Measurements from ENCODE around the gene FOXN1. TPM values are rescaled to one million over a fixed set of nuclear protein-coding genes. Genes with fewer than 3 reads are reported as not detected.
"Not testable (repeated sequence)": the region's sequence is repeated elsewhere in the genome, so short reads cannot be mapped to it uniquely, and the experiment has no call there.

FOXN1 gene
- total RNA-seq, 2 donors from 2014 or later: 0.52 TPM; not detected in 1

DNA sequence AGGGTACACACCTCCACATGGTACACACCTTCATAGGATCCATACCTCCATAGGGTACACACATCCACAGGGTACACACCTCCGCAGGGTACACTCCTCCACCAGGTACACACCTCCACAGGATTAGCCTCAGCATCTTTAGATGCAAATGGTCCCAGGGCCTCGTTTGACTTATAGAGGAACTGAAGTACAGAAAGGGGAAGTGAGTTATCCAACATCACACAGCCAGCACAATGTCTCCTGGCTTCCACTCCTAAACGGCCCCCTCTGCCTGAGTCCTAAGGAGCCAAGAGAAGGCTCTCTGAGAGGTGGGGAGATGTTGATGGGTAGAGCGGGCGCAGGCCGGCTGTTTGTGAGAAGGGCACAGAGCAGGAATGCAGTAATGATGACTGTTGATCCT lies 12.0 kb downstream of the FOXN1 start:
- TF ChIP-seq CTCF (IDR thresholded peaks at IDR 0.05): no peak
- no peak for TF ChIP-seq POLR2A (IDR thresholded peaks at IDR 0.05)
- no peaks in the 10 kb centered on the region for H3K4me1 ChIP-seq
- 40 to 52% methylated on average over 5 to 6 of the region's 6 CpGs for WGBS, 2 donors
- H3K36me3 ChIP-seq (replicated peaks in 1 of 2; ENCODE audit: insufficient read depth in 1 of 2, low read depth in 2 of 2): no peaks in the 10 kb centered on the region
- no peak overlapping the region for H3K27ac ChIP-seq
- intact Hi-C loops (cut with DNase I): no loop called here
- H3K27me3 ChIP-seq: no peaks in the 10 kb centered on the region
- no peak overlapping the region for H3K4me3 ChIP-seq
- DNase-seq (no peak), ATAC-seq (no peak)
- no peaks in the 10 kb centered on the region for H3K9me3 ChIP-seq

DNA sequence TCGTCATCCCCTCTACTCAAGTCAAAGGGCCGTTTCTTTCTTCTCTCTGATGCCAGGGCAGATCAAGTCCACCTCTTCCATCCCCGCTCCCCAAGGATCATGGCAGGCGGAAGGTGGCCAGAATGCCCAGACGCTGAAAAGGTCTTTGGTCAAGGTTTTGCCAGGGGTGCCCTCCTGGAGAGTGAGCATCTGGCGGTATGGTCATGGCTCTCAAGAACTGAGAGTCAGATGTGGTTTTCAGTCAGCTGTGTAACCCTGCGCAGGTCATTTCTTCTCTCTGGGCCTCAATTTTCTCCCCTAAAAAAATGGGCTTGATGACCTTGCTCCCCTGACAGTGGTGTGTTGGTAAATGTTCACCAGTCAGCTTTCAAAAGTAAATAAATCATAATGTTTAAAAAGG lies 12.4 kb downstream of the FOXN1 start:
- TF ChIP-seq POLR2A (IDR thresholded peaks at IDR 0.05) (no peak), CTCF (IDR thresholded peaks at IDR 0.05) (no peak)
- Histone ChIP-seq H3K4me3 (no peak overlapping the region), H3K27ac (no peak overlapping the region), H3K27me3 (no peaks in the 10 kb centered on the region), H3K9me3 (no peaks in the 10 kb centered on the region), H3K4me1 (no peaks in the 10 kb centered on the region), H3K36me3 (replicated peaks in 1 of 2; ENCODE audit: insufficient read depth in 1 of 2, low read depth in 2 of 2) (no peaks in the 10 kb centered on the region)
- 62 to 66% methylated on average over 7 of the region's 7 CpGs for WGBS, 2 donors
- ATAC-seq (no peak), DNase-seq (no peak)
- intact Hi-C loops (cut with DNase I): no loop called here

DNA sequence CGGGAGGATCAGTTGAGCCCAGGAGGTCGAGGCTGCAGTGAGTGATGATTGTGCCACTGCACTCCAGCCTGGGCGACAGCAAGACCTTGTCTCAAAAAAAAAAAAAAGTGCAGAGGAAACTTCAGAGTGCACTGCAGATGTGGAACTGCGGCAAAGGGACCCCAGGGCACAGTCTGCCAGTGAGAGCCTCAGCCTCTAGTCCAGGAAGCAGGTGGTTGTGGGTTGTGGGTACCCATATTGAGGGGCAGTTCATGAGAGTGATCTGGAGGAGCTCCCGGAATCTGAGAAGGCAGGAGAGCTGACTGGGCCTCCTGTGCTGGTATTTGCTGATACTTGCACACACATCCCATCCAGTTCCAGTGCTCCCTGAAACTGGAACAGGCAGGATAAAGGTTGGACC lies 13.1 kb downstream of the FOXN1 start:
- Histone ChIP-seq H3K27ac (no peak overlapping the region), H3K9me3 (no peaks in the 10 kb centered on the region), H3K4me1 (no peaks in the 10 kb centered on the region), H3K36me3 (replicated peaks in 1 of 2; ENCODE audit: insufficient read depth in 1 of 2, low read depth in 2 of 2) (no peaks in the 10 kb centered on the region), H3K4me3 (no peak overlapping the region), H3K27me3 (no peaks in the 10 kb centered on the region)
- intact Hi-C loops (cut with DNase I): no loop called here
- DNase-seq (no peak), ATAC-seq (no peak)
- TF ChIP-seq CTCF (IDR thresholded peaks at IDR 0.05): no peak
- no peak for TF ChIP-seq POLR2A (IDR thresholded peaks at IDR 0.05)
- 60 to 74% methylated on average over 4 to 5 of the region's 5 CpGs for WGBS, 2 donors

DNA sequence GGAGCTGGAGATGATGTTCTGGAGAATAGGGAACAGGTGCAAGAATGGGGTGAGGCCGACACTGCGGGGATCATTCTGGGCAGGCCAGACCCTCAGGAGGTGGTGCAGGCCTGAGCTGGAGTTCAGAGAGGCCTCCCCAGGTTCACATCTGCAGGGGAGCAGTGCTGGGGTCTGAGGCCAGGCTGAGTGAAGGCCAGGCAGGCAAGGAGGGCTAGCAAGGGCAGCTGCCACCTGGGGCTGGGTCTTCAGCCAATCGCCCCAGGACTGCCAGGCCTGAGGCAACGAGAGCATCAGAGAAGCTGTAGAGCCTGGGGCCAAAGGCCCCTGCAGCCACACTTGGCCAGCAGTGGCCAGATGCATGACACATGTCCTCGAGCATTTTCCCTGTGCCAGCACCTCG lies 14.5 kb downstream of the FOXN1 start:
- Histone ChIP-seq H3K9me3 (no peaks in the 10 kb centered on the region), H3K36me3 (replicated peaks in 1 of 2; ENCODE audit: insufficient read depth in 1 of 2, low read depth in 2 of 2) (no peaks in the 10 kb centered on the region), H3K27me3 (no peaks in the 10 kb centered on the region), H3K4me1 (peaks cover 13% of the 10 kb centered on the region), H3K27ac (no peak overlapping the region), H3K4me3 (no peak overlapping the region)
- intact Hi-C loops (cut with DNase I): no loop called here
- TF ChIP-seq CTCF (IDR thresholded peaks at IDR 0.05) (no peak), POLR2A (IDR thresholded peaks at IDR 0.05) (no peak)
- ATAC-seq (no peak), DNase-seq (no peak)
- 50 to 67% methylated on average over 2 to 6 of the region's 6 CpGs for WGBS, 2 donors

DNA sequence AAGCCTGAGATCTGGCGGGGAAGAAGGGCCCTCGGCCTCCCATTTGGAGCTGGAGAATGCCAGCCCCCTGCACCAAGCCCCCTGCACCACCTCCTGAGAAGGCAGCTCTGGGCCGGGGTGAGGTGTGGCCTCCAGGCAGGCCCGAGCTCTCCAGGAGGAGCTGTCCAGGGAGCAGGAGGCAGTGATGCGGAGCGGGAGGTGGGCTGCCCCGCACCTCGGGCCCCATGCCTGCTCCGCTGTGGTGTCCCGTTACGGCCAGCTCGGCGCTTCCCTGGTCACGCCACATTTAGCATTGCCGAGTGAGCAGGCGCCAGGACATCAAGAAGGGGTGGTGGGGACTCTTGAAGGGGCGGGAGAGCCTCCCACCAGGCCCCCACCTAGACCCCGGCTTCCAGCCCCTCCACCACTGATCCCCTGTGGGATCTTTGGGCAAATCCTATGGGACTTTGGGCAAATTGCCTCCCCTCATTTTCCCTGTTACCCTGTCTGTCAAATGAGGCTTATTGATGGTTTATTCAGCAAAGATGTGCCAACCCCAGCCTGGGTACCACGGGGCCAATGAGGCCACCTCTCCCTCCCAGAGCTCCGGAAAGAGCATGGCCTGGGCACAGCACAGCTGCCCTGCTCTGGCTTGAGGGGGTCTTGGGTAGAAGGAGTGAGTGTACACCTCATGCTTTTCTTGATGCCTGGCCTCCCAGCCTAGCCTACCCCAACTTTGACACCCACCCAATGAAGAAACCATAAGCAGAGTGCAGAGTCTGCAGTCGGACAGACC lies 15.3 kb downstream of the FOXN1 start:
- H3K4me1 ChIP-seq: peaks cover 21% of the 10 kb centered on the region
- DNase-seq (no peak), ATAC-seq (no peak)
- no peak overlapping the region for H3K4me3 ChIP-seq
- WGBS, 2 donors: 77 to 82% methylated on average over 9 to 14 of the region's 21 CpGs
- no peaks in the 10 kb centered on the region for H3K27me3 ChIP-seq
- H3K36me3 ChIP-seq (replicated peaks in 1 of 2; ENCODE audit: insufficient read depth in 1 of 2, low read depth in 2 of 2): no peaks in the 10 kb centered on the region
- no peaks in the 10 kb centered on the region for H3K9me3 ChIP-seq
- intact Hi-C loops (cut with DNase I): no loop called here
- TF ChIP-seq CTCF (IDR thresholded peaks at IDR 0.05) (no peak), POLR2A (IDR thresholded peaks at IDR 0.05) (no peak)
- no peak overlapping the region for H3K27ac ChIP-seq

GRCh38 chr17:28522281-28522680 lies 16.1 kb downstream of the FOXN1 start:
- DNase-seq; H3K36me3 ChIP-seq (replicated peaks in 1 of 2; ENCODE audit: insufficient read depth in 1 of 2, low read depth in 2 of 2); H3K9me3 ChIP-seq; H3K27ac ChIP-seq; H3K27me3 ChIP-seq; intact Hi-C loops (cut with DNase I); ATAC-seq; H3K4me3 ChIP-seq: not testable (repeated sequence)
- peaks cover 24% of the 10 kb centered on the region for H3K4me1 ChIP-seq
- WGBS, 2 donors: 80 to 94% methylated on average over 4 of the region's 4 CpGs

Measured in body of pancreas (tissue), 4 donors.